Middle frontal gyrus (tissue), 1 donor: ENCODE data around the gene JAKMIP2.
"Not testable (repeated sequence)": the region's sequence is repeated elsewhere in the genome, so short reads cannot be mapped to it uniquely, and the experiment has no call there.

Source experiments
- DNase-seq: peaks from one replicate; pipeline ENCODE4 v3.0.0-alpha.2; 2015; ENCODE audit warnings: low spot score; ENCODE audit errors: extremely low spot score

The JAKMIP2 gene

GRCh38 chr5:147616421-147616820, 166.1 kb downstream of the JAKMIP2 start:
- no peak for DNase-seq

- DNase-seq: no peak
Measured at GRCh38 chr5:147613359-147613758, 169.2 kb downstream of the JAKMIP2 start.

- DNase-seq: no peak
Measured at GRCh38 chr5:147611483-147611882, 171.0 kb downstream of the JAKMIP2 start.

- no peak for DNase-seq
Measured at GRCh38 chr5:147610798-147611197, 171.7 kb downstream of the JAKMIP2 start.

- DNase-seq: no peak
Measured at GRCh38 chr5:147601652-147602051, 180.9 kb downstream of the JAKMIP2 start.

- no peak for DNase-seq
Measured at GRCh38 chr5:147591120-147591519, 191.4 kb downstream of the JAKMIP2 start.

- DNase-seq: no peak
Measured at GRCh38 chr5:147590096-147590495, 192.4 kb downstream of the JAKMIP2 start.

- no peak for DNase-seq
Measured at GRCh38 chr5:147586832-147587231, 195.7 kb downstream of the JAKMIP2 start.

GRCh38 chr5:147586221-147586620, 196.3 kb downstream of the JAKMIP2 start:
- no peak for DNase-seq

- DNase-seq: not testable (repeated sequence)
Measured at GRCh38 chr5:147582272-147582671, 200.3 kb downstream of the JAKMIP2 start.

GRCh38 chr5:147580418-147580817, 202.1 kb downstream of the JAKMIP2 start:
- not testable (repeated sequence) for DNase-seq

GRCh38 chr5:147578228-147579024, 204.1 kb downstream of the JAKMIP2 start:
- no peak for DNase-seq

- no peak for DNase-seq
Measured at GRCh38 chr5:147576646-147577535, 205.6 kb downstream of the JAKMIP2 start.

- DNase-seq: no peak
Measured at GRCh38 chr5:147575598-147575997, 206.9 kb downstream of the JAKMIP2 start.

- no peak for DNase-seq
Measured at GRCh38 chr5:147573211-147573610, 209.3 kb downstream of the JAKMIP2 start.

- DNase-seq: no peak
Measured at GRCh38 chr5:147568710-147569406, 213.7 kb downstream of the JAKMIP2 start.

GRCh38 chr5:147567917-147568598, 214.5 kb downstream of the JAKMIP2 start:
- no peak for DNase-seq

GRCh38 chr5:147565524-147565923, 217.0 kb downstream of the JAKMIP2 start:
- DNase-seq: no peak

- DNase-seq: no peak
Measured at GRCh38 chr5:147564124-147564486, 218.4 kb downstream of the JAKMIP2 start.

- DNase-seq: no peak
Measured at GRCh38 chr5:147563466-147564123, 218.9 kb downstream of the JAKMIP2 start.

GRCh38 chr5:147561435-147561834, 221.1 kb downstream of the JAKMIP2 start:
- no peak for DNase-seq
